Retinal pigment epithelial cell (primary cell): ENCODE measurements around the gene UBE2H.

Source experiments
- DNase-seq: peaks from one replicate; pipeline ENCODE4 v3.0.0-alpha.2; 2010; ENCODE audit warnings: low read depth
- H3K4me3 ChIP-seq: 2 replicates; pipeline ENCODE4 v1.5.1; 2011; ENCODE audit warnings: mild to moderate bottlenecking, low read length, control low read depth, moderate library complexity
- TF ChIP-seq, protein P1 (sequence below): conservative IDR thresholded peaks from 2 replicates; pipeline ENCODE4 v1.5.1; 2011; ENCODE audit warnings: low read depth, low read length, control low read depth, inconsistent platforms

UBE2H gene

DNA sequence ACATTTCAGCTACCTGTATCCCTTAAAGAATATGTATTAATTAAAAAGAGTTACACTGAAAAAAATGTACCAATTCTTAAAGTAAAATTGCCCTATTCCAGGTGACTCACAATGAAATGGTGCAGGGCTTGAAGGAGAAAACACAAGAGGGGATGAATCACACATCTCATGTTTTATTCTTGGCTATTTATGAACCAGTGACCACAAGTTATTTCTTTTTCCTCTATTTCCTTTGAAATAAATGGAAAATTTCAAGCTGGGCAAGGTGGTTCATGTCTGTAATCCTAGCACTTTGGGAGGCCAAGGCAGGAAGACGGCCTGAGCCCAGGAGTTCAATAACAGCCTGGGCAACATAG lies 106.8 kb downstream of the UBE2H start:
- no peak overlapping the region for H3K4me3 ChIP-seq
- TF ChIP-seq, protein P1, sequence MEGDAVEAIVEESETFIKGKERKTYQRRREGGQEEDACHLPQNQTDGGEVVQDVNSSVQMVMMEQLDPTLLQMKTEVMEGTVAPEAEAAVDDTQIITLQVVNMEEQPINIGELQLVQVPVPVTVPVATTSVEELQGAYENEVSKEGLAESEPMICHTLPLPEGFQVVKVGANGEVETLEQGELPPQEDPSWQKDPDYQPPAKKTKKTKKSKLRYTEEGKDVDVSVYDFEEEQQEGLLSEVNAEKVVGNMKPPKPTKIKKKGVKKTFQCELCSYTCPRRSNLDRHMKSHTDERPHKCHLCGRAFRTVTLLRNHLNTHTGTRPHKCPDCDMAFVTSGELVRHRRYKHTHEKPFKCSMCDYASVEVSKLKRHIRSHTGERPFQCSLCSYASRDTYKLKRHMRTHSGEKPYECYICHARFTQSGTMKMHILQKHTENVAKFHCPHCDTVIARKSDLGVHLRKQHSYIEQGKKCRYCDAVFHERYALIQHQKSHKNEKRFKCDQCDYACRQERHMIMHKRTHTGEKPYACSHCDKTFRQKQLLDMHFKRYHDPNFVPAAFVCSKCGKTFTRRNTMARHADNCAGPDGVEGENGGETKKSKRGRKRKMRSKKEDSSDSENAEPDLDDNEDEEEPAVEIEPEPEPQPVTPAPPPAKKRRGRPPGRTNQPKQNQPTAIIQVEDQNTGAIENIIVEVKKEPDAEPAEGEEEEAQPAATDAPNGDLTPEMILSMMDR: no peak
- no peak for DNase-seq

DNA sequence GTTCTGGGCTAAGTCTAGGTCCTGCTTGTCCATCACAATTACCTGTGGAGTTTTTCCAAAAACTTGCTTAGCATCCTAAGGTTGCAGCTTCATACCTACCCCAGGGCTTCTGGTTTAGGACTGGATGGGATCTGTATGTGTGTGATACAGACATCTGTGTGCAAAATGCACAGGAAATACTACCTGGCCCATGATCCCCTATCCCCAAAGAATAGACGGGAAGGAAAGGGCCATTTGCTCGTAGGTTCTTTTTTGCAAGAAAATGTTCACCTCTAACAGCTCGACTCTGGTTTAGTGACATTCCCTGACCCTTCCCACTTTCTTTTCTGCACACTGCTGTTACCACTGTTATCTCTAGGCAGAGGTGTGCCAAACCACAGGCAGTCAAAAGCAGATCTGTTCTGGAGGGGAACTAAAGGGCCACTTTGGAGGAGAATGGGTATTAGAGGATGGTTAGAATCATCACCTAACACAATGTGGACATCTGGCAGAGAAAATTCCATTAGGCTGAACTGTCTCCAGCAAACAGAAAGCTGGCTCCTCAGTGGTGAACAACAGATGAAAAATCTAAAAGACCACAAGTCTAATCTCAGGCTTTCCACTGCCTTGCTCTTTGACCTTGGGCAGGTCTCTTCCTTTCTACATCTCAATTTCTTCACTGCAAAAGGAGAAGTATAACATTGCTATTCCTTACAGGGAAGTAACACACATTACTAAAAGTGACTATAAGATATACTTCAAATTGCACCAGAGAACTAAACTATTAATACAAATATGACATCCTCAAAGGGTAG lies 107.4 kb downstream of the UBE2H start:
- TF ChIP-seq, protein P1: no peak
- no peak for DNase-seq
- H3K4me3 ChIP-seq: no peak overlapping the region

DNA sequence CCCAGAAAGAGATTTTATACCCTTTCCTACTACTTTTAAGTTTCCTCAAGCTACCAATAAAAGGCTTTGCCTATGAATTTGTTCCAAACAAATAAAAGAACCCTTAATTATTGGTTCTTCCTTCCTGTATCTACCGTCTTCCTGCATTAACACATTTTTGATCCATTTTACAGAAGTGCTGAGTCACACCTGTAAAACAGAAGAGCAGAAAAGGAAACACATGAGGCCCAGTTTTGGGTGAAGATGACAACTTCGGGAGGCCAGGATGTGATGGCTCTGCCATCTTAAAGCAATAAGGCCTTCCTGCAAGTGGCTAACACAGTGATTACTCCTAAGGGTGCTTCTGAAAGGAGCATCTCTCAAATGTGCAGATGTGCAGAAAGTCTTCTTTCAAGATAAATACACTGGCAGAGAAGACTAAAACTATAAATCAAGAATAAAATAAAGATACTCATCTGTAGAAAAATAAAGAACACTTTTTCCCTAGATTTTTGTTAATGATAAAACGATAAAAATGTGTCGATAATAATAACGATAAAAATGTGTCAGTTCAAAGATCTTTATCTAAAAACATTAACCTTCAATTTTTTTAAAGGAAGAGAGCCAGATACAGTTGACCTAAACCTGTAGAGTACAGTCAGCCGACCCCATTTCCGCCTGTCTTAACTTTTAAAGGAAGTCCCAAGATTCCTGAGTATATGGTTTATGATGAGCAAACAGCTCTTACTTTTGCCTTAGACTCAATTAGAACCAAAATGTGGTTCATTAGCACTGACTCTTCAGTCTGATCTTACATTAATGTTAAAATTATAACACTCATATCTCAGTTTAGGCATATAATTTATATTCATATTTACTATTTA lies 108.6 kb downstream of the UBE2H start:
- TF ChIP-seq, protein P1: no peak

DNA sequence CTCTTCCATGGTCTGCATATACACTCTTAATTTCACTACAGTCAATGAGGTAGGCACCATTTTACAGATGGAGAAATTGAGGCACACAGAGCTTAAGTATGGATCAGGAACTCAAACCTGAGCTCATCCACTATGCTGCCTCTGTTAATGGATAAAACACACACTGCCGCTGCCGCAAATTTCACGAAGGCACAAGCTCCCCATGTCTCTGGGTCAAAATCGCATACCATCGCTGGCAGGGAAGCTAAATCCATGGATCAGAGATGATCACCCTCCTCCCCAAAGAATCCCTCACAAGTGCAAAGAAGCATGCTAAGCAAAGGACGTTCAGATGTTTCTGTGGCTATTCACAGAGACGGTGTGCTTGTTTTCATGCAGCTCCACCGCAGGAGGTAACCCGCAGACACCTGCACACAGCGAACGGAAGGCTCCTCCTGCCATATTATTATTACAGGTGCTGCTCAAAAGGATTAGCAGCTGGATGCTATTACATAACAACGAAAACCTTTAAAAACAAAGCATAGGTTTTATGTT lies 109.3 kb downstream of the UBE2H start:
- DNase-seq: no peak
- TF ChIP-seq, protein P1: no peak
- H3K4me3 ChIP-seq: no peak overlapping the region

More for the DNA sequence above, 108.6 kb downstream of the UBE2H start:
- DNase-seq: no peak
- H3K4me3 ChIP-seq: no peak overlapping the region

DNA sequence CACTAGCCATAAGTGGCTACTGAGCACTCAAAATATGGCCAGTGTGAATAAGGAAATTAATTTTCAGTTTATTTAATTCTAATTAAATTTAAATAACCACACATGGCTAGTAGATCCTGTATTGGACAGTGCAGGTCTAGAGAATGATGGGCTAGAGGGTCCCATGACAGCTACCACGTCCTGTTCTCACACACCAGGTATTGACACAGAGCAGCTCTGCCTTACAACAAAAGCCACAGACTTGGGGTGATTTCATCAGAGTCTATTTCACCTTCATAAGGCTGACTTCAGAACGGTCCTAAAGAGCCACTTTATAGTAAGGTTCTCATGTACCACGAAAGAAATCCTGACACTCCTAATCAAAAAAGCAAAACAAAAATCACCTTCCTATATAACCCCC lies 111.3 kb downstream of the UBE2H start:
- TF ChIP-seq, protein P1: no peak
- H3K4me3 ChIP-seq: no peak overlapping the region
- DNase-seq: no peak

DNA sequence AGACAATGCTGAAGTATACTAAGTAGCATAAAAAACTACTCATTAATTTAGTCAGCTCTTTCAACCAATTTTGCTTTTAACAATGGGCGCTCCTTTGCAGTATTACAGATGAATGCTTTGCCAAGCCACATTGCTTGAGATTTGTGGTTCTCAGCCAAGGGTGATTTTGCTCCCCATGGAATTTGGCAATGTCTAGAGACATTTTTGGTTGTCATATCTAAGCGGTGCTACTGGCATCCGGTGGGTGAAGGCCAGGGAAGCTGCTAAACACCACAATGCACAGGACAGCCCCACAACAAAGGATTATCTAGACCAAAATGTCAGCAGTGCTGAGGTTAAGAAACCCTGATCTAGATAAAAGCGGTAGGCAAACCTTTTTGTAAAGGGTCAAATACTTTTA lies 112.0 kb downstream of the UBE2H start:
- TF ChIP-seq, protein P1: no peak
- no peak overlapping the region for H3K4me3 ChIP-seq
- no peak for DNase-seq

DNA sequence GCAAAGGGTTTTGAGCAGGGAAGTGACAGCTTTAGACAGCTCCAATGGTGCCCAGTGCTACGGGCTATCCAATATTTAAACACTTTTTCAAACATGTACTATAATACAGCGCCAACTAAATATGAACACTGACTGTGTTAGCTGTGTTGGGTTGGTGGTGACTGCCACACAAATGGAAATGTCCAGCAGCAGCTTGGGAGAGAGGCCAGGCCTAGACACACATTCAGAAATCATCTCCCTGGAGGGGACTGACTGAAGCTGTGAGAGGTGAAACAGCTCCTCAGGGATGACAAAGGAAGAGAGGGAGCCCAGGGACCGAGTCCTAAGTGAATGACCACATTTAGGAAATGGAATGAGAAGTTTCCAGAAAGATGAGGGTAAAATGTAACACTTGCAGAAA lies 115.8 kb downstream of the UBE2H start:
- DNase-seq: no peak
- no peak overlapping the region for H3K4me3 ChIP-seq
- TF ChIP-seq, protein P1: no peak
